ENCODE results near the gene HNMT. TPM values are rescaled to one million over a fixed set of nuclear protein-coding genes. Genes with fewer than 3 reads are reported as not detected.

Gene HNMT
- total and polyA plus RNA-seq, 2 of the 13 experiments (the other 11 are each of a cell fraction or from before 2014, with no cell fraction given): 279 to 309 TPM

DNA sequence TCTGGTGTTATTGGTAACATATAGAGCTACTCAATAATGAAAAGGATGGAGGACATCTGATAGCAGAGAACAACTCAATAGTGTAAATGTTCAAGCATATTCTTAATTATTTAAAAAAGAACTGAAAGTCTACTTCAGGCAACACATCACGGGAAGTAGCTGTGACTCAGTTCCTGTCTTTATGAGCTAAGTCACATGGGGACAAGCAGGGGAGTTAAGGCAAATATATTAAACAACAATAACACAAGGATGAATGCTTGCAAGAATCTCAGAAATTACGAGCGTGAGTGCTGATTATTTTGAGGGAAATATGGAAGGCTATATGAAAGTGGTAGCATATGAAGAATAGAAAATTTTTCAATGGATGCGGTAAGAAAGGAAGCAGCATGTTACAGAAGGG, 4.0 kb upstream of the HNMT start:
- in situ Hi-C loops (cut with HindIII; ENCODE audit: extremely low pct_ligation_motif_present, low pct_unique_long_range_greater_than_20kb) (no loop called here), intact Hi-C loops (cut with micrococcal nuclease; ENCODE audit: unreplicated experiment) (loop anchor here (5.0 kb wide), 1 partner anchor 532 kb away; no protein-coding TSS in a partner anchor)
- TF ChIP-seq, protein P1, sequence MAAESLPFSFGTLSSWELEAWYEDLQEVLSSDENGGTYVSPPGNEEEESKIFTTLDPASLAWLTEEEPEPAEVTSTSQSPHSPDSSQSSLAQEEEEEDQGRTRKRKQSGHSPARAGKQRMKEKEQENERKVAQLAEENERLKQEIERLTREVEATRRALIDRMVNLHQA (CRISPR knock-in tag; IDR thresholded peaks at IDR 0.05): no peak
- peak; percentile 87 for TF ChIP-seq ZNF317 (CRISPR knock-in tag; IDR thresholded peaks at IDR 0.05)
- TF ChIP-seq NFYB (CRISPR knock-in tag; IDR thresholded peaks at IDR 0.05): no peak
- TF ChIP-seq CBX2 (IDR thresholded peaks at IDR 0.05; ENCODE audit: low read depth, low read length): no peak
- no peak for TF ChIP-seq CBX2 (CRISPR knock-in tag; IDR thresholded peaks at IDR 0.05; ENCODE audit: low read depth)
- TF ChIP-seq, protein P2, sequence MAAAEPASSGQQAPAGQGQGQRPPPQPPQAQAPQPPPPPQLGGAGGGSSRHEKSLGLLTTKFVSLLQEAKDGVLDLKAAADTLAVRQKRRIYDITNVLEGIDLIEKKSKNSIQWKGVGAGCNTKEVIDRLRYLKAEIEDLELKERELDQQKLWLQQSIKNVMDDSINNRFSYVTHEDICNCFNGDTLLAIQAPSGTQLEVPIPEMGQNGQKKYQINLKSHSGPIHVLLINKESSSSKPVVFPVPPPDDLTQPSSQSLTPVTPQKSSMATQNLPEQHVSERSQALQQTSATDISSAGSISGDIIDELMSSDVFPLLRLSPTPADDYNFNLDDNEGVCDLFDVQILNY (CRISPR knock-in tag; conservative IDR thresholded peaks at IDR 0.05): no peak
- H3K27me3 ChIP-seq (ENCODE audit: control insufficient read depth in 1 of 2, insufficient read depth in 2 of 2, low read length in 2 of 2): no peaks in the 10 kb centered on the region; a peak in 2 of 5 replicates
- FAIRE-seq: no peak
- H3K9me3 ChIP-seq (ENCODE audit: low read length): no peaks in the 10 kb centered on the region
- H3K4me2 ChIP-seq (ENCODE audit: low read depth, low read length): no peak overlapping the region
- no peak for ATAC-seq
- no peak overlapping the region for H2AFZ ChIP-seq (ENCODE audit: low read length)
- WGBS (ENCODE audit: low lambda C conversion rate): 97% methylated on average over 4 of the region's 4 CpGs
- H3K27ac ChIP-seq (ENCODE audit: extremely low read length, insufficient read depth, low read length): no peak overlapping the region
- no peak overlapping the region for H3K4me3 ChIP-seq (replicated peaks in 1 of 3; ENCODE audit: insufficient read depth in 1 of 3, low read depth in 2 of 3, low read length in 3 of 3)
- peaks cover 80% of the 10 kb centered on the region for H3K4me1 ChIP-seq (ENCODE audit: insufficient read depth, low read length)
- CTCF ChIA-PET (ENCODE audit: low intra/inter-chr PET ratio, low total read pairs): no interaction called here
- POLR2A ChIA-PET: no interaction called here
- no peak for DNase-seq (ENCODE audit: low spot score)
- H4K20me1 ChIP-seq (ENCODE audit: insufficient read depth, low read length): no peaks in the 10 kb centered on the region
- BruUV-seq (replicated peaks): no TSS peak
- no peaks in the 10 kb centered on the region for H3K36me3 ChIP-seq (replicated peaks in 1 of 2; ENCODE audit: control insufficient read depth in 1 of 2, insufficient read depth in 2 of 2, low read length in 2 of 2)
- no peak overlapping the region for H3K9ac ChIP-seq (ENCODE audit: insufficient read depth, low read depth, low read length)
- peaks cover 24% of the 10 kb centered on the region for H3K79me2 ChIP-seq (ENCODE audit: insufficient read depth, low read length)

- H3K9me3 ChIP-seq (ENCODE audit: low read length): no peaks in the 10 kb centered on the region
- no peaks in the 10 kb centered on the region for H4K20me1 ChIP-seq (ENCODE audit: insufficient read depth, low read length)
- ChIA-PET CTCF (ENCODE audit: low intra/inter-chr PET ratio, low total read pairs) (no interaction called here), POLR2A (interaction anchor here (6.8 to 9.4 kb wide), 2 partner anchors 14 to 17 kb away, joined by 145 to 733 read pairs; no protein-coding TSS in a partner anchor)
- no peak overlapping the region for H2AFZ ChIP-seq (ENCODE audit: low read length)
- H3K36me3 ChIP-seq (replicated peaks in 1 of 2; ENCODE audit: control insufficient read depth in 1 of 2, insufficient read depth in 2 of 2, low read length in 2 of 2): no peaks in the 10 kb centered on the region
- no peak overlapping the region for H3K4me3 ChIP-seq (replicated peaks in 1 of 3; ENCODE audit: insufficient read depth in 1 of 3, low read depth in 2 of 3, low read length in 3 of 3)
- FAIRE-seq: no peak
- intact Hi-C loops (cut with micrococcal nuclease; ENCODE audit: unreplicated experiment): loop anchor here (5.0 kb wide), 1 partner anchor 531 kb away; no protein-coding TSS in a partner anchor
- H3K4me1 ChIP-seq (ENCODE audit: insufficient read depth, low read length): peaks cover 67% of the 10 kb centered on the region
- H3K79me2 ChIP-seq (ENCODE audit: insufficient read depth, low read length): peaks cover 37% of the 10 kb centered on the region
- no peak overlapping the region for H3K4me2 ChIP-seq (ENCODE audit: low read depth, low read length)
- TF ChIP-seq RCOR2 (CRISPR knock-in tag; IDR thresholded peaks at IDR 0.05) (peak; percentile 71; the same call in 1 of the 2 replicates), FOXA3 (CRISPR knock-in tag; IDR thresholded peaks at IDR 0.05) (0 out of 2 replicates have a peak, but pooled peaks have one; percentile 5), ZNF44 (CRISPR knock-in tag; IDR thresholded peaks at IDR 0.05) (no peak), CREB1 (IDR thresholded peaks at IDR 0.05) (no peak), CREB1 (CRISPR knock-in tag; IDR thresholded peaks at IDR 0.05) (peak; percentile 23; the same call in 1 of the 2 replicates)
- TF ChIP-seq, protein P3, sequence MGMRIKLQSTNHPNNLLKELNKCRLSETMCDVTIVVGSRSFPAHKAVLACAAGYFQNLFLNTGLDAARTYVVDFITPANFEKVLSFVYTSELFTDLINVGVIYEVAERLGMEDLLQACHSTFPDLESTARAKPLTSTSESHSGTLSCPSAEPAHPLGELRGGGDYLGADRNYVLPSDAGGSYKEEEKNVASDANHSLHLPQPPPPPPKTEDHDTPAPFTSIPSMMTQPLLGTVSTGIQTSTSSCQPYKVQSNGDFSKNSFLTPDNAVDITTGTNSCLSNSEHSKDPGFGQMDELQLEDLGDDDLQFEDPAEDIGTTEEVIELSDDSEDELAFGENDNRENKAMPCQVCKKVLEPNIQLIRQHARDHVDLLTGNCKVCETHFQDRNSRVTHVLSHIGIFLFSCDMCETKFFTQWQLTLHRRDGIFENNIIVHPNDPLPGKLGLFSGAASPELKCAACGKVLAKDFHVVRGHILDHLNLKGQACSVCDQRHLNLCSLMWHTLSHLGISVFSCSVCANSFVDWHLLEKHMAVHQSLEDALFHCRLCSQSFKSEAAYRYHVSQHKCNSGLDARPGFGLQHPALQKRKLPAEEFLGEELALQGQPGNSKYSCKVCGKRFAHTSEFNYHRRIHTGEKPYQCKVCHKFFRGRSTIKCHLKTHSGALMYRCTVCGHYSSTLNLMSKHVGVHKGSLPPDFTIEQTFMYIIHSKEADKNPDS (CRISPR knock-in tag; IDR thresholded peaks at IDR 0.05): no peak
- DNase-seq (ENCODE audit: low spot score): no peak
- H3K27me3 ChIP-seq (ENCODE audit: control insufficient read depth in 1 of 2, insufficient read depth in 2 of 2, low read length in 2 of 2): no peaks in the 10 kb centered on the region; a peak in 2 of 5 replicates
- in situ Hi-C loops (cut with HindIII; ENCODE audit: extremely low pct_ligation_motif_present, low pct_unique_long_range_greater_than_20kb): no loop called here
- BruUV-seq (replicated peaks): no TSS peak
- no peak for ATAC-seq
- H3K9ac ChIP-seq (ENCODE audit: insufficient read depth, low read depth, low read length): no peak overlapping the region
- no peak overlapping the region for H3K27ac ChIP-seq (ENCODE audit: extremely low read length, insufficient read depth, low read length)
Measured at GRCh38 chr2:137961602-137962001, 2.7 kb upstream of the HNMT start.

Measured in HepG2 (cell line).